HG03175 (cell line): ENCODE data around the gene AQP5.

ENCODE experiments used
- ATAC-seq: cut with Tn5 transposase; IDR thresholded peaks from one replicate; pipeline ENCODE4 v1.9.1; 2021; ENCODE audit warnings: mild to moderate bottlenecking, moderate library complexity; ENCODE audit not compliant: unreplicated experiment

Gene AQP5

GRCh38 chr12:49949866-49950265 is 11.8 kb upstream of the AQP5 start:
- ATAC-seq = no peak

- no peak for ATAC-seq
Observed at GRCh38 chr12:49950273-49951251, 11.1 kb upstream of the AQP5 start, which contains the start of gene AQP2. AQP2 (plus strand) TSS chr12:49950737; CDS start chr12:49950831, 94 bp downstream.

GRCh38 chr12:49951411-49952240 is 10.0 kb upstream of the AQP5 start:
- no peak for ATAC-seq

- ATAC-seq = no peak
Observed at GRCh38 chr12:49952391-49953055, 9.1 kb upstream of the AQP5 start.

- ATAC-seq = no peak
Observed at GRCh38 chr12:49953151-49953550, 8.5 kb upstream of the AQP5 start.

- ATAC-seq = no peak
Observed at GRCh38 chr12:49953961-49954846, 7.5 kb upstream of the AQP5 start.

- no peak for ATAC-seq
Observed at GRCh38 chr12:49954863-49955830, 6.5 kb upstream of the AQP5 start.

GRCh38 chr12:49955899-49956662 is 5.6 kb upstream of the AQP5 start:
- no peak for ATAC-seq

GRCh38 chr12:49956663-49957569 is 4.8 kb upstream of the AQP5 start:
- no peak for ATAC-seq

- no peak for ATAC-seq
Observed at GRCh38 chr12:49957570-49957967, 4.1 kb upstream of the AQP5 start.

GRCh38 chr12:49959685-49960473 is 1.8 kb upstream of the AQP5 start:
- ATAC-seq = no peak

GRCh38 chr12:49960474-49961110 is 1.1 kb upstream of the AQP5 start:
- ATAC-seq = no peak

GRCh38 chr12:49961993-49962764 is 507 bp downstream of the AQP5 start:
- ATAC-seq = no peak

GRCh38 chr12:49962861-49963765 is 1.4 kb downstream of the AQP5 start:
- no peak for ATAC-seq
